SKM-1 treated with dmso at 0.1 percent for 144 hours (cell line): ENCODE data around the gene RASIP1.

Experiments
- DNase-seq: peaks from one replicate; lab custom pipeline; 2025; ENCODE audit not compliant: unreplicated experiment; lab: John Stamatoyannopoulos, UW

The RASIP1 gene

GRCh38 chr19:48676487-48676886 lies 63.9 kb downstream of the RASIP1 start:
- DNase-seq, result no peak

- DNase-seq, result peak; percentile 42
Observed at GRCh38 chr19:48674921-48675824, 65.2 kb downstream of the RASIP1 start.

GRCh38 chr19:48674216-48674809 lies 66.1 kb downstream of the RASIP1 start:
- no peak for DNase-seq

GRCh38 chr19:48673436-48674100 lies 66.8 kb downstream of the RASIP1 start:
- DNase-seq, result no peak

GRCh38 chr19:48672994-48673393 lies 67.4 kb downstream of the RASIP1 start, which contains the start of gene NTN5:
Gene NTN5, minus strand, starts transcription at chr19:48673017. Its CDS starts 2,031 bp downstream, at chr19:48670986.
- DNase-seq, result no peak

GRCh38 chr19:48671446-48671995 lies 68.9 kb downstream of the RASIP1 start:
- DNase-seq, result no peak

- no peak for DNase-seq
Observed at GRCh38 chr19:48670699-48671445, 69.5 kb downstream of the RASIP1 start.
